A549 (cell line): ENCODE data around the gene MRPS26. TPM values are rescaled to one million over a fixed set of nuclear protein-coding genes. Genes with fewer than 3 reads are reported as not detected.

Experiments used
- ATAC-seq, 2 experiments: fragments of 200-7000 bp in 1 of 2; fragments of >200 bp in 1 of 2; cut with Nextera tagmentation in 1 of 2; cut with Tn5 transposase in 1 of 2; 3 replicates each; pipeline versions ENCODE4 v1.8.0 to v1.9.1; 2018 to 2020; ENCODE audit warnings: mild to moderate bottlenecking in 1 of 2, moderate library complexity in 1 of 2
- CTCF ChIA-PET: fragments of 300-600 bp; sonication (Branson Sonifier 250); formaldehyde crosslinking; extraction: SDS; loops from one replicate; lab custom pipeline; 2021; ENCODE audit warnings: antibody characterized with exemption, inconsistent platforms; lab: Yijun Ruan, JAX
- POLR2A ChIA-PET: fragments of 350-600 bp; formaldehyde crosslinking; extraction: SDS; loops from one replicate; lab custom pipeline; 2021; ENCODE audit warnings: antibody characterized with exemption, inconsistent platforms; lab: Yijun Ruan, JAX
- DNase-seq, 2 experiments: peaks; one replicate each; pipeline versions ENCODE4 v3.0.0 to v3.0.0-alpha.2; 2011 to 2016; ENCODE audit warnings: low read depth in 1 of 2, low spot score in 1 of 2
- FAIRE-seq: peaks from 2 replicates; lab custom pipeline; 2011; peaks lifted over from hg19 to GRCh38; lab: Jason Lieb, UNC
- H3K27ac ChIP-seq, 2 experiments: fragments of >200 bp; sonication (Bioruptor Twin); formaldehyde crosslinking; 3 replicates each; pipeline ENCODE4 v1.5.1; 2016 to 2017
- H3K4me1 ChIP-seq: fragments of >200 bp; sonication (Bioruptor Twin); formaldehyde crosslinking; 3 replicates; pipeline ENCODE4 v1.6.1; 2016
- H3K4me2 ChIP-seq: fragments of >200 bp; sonication (Bioruptor Twin); formaldehyde crosslinking; 3 replicates; pipeline ENCODE4 v1.6.1; 2016
- H3K4me3 ChIP-seq: fragments of >200 bp; sonication (Bioruptor Twin); formaldehyde crosslinking; 3 replicates; pipeline ENCODE4 v1.5.1; 2016
- H3K9me3 ChIP-seq: fragments of >200 bp; sonication (Bioruptor Twin); formaldehyde crosslinking; 3 replicates; pipeline ENCODE4 v1.6.1; 2016
- CBX8 ChIP-seq: fragments of 200-600 bp; sonication (generic); IDR thresholded peaks from 2 replicates; pipeline ENCODE4 v1.6.1; 2016
- CEBPB ChIP-seq, 2 experiments: fragments of >200 bp in 1 of 2; sonication (Bioruptor Twin) in 1 of 2; formaldehyde crosslinking in 1 of 2; IDR thresholded peaks; 2 replicates each; pipeline ENCODE4 v1.6.1; 2012 to 2016
- CHD2 ChIP-seq: fragments of 150-350 bp; IDR thresholded peaks from 2 replicates; pipeline ENCODE4 v1.6.1; 2014; ENCODE audit warnings: low read length; ENCODE audit not compliant: partially characterized antibody
- EHMT2 ChIP-seq: fragments of 200-600 bp; sonication (generic); IDR thresholded peaks from 2 replicates; pipeline ENCODE4 v1.6.1; 2016; ENCODE audit warnings: antibody characterized with exemption, low read depth, mild to moderate bottlenecking, moderate library complexity
- EP300 ChIP-seq, 2 experiments: fragments of >200 bp; sonication (Bioruptor Twin); formaldehyde crosslinking; IDR thresholded peaks; 2 replicates in 1 of 2; 3 replicates in 1 of 2; pipeline ENCODE4 v1.6.1; 2016 to 2017
- GATA3 ChIP-seq: IDR thresholded peaks from 2 replicates; pipeline ENCODE4 v1.6.1; 2012; ENCODE audit warnings: borderline replicate concordance
- HEYL ChIP-seq: fragments of 250-450 bp; sonication (Bioruptor Pico); IDR thresholded peaks from 2 replicates; pipeline ENCODE4 v1.8.0; 2021; ENCODE audit warnings: mild to moderate bottlenecking, moderate library complexity
- HOXB13 ChIP-seq: fragments of 250-450 bp; sonication (Bioruptor Pico); IDR thresholded peaks from 2 replicates; pipeline ENCODE4 v1.5.0; 2020; ENCODE audit warnings: low read depth, mild to moderate bottlenecking, moderate library complexity
- HOXB5 ChIP-seq: fragments of 250-450 bp; sonication (Bioruptor Pico); IDR thresholded peaks from 2 replicates; pipeline ENCODE4 v1.5.0; 2020; ENCODE audit warnings: mild to moderate bottlenecking, moderate library complexity
- KDM1A ChIP-seq: fragments of 200-600 bp; sonication (generic); IDR thresholded peaks from 2 replicates; pipeline ENCODE4 v1.6.1; 2016; ENCODE audit warnings: low read depth, mild to moderate bottlenecking
- KDM5A ChIP-seq: fragments of 200-600 bp; sonication (generic); IDR thresholded peaks from 2 replicates; pipeline ENCODE4 v1.6.1; 2016; ENCODE audit warnings: antibody characterized with exemption, mild to moderate bottlenecking
- MAX ChIP-seq: IDR thresholded peaks from 2 replicates; pipeline ENCODE4 v1.6.1; 2012
- MAZ ChIP-seq: fragments of 150-350 bp; IDR thresholded peaks from 2 replicates; pipeline ENCODE4 v1.6.1; 2014; ENCODE audit warnings: antibody characterized with exemption, low read depth, low read length, borderline replicate concordance
- NR3C1 ChIP-seq: fragments of >200 bp; sonication (Bioruptor Twin); formaldehyde crosslinking; IDR thresholded peaks from 3 replicates; pipeline ENCODE4 v1.6.1; 2017
- PHF8 ChIP-seq: fragments of 200-600 bp; sonication (generic); IDR thresholded peaks from 2 replicates; pipeline ENCODE4 v1.6.1; 2016; ENCODE audit warnings: low read depth, mild to moderate bottlenecking, antibody characterized with exemption, moderate library complexity, borderline replicate concordance
- POLR2AphosphoS2 ChIP-seq: conservative IDR thresholded peaks from 2 replicates; pipeline ENCODE4 v1.6.1; 2012; ENCODE audit warnings: low read length, improper control_type of control experiment, inconsistent platforms
- RAD21 ChIP-seq, 2 experiments: fragments of >200 bp in 1 of 2; sonication (Bioruptor Twin) in 1 of 2; formaldehyde crosslinking in 1 of 2; IDR thresholded peaks in 1 of 2; conservative IDR thresholded peaks in 1 of 2; 2 replicates in 1 of 2; 3 replicates in 1 of 2; pipeline ENCODE4 v1.6.1; 2012 to 2018; ENCODE audit warnings: inconsistent platforms in 1 of 2
- RARB ChIP-seq: fragments of 250-450 bp; sonication (Bioruptor Pico); IDR thresholded peaks from 2 replicates; pipeline ENCODE4 v1.8.0; 2021; ENCODE audit warnings: mild to moderate bottlenecking, moderate library complexity
- RCOR1 ChIP-seq: fragments of 150-350 bp; IDR thresholded peaks from 2 replicates; pipeline ENCODE4 v1.6.1; 2014; ENCODE audit warnings: antibody characterized with exemption, low read length, low read depth
- RNF2 ChIP-seq: fragments of 200-600 bp; sonication (generic); IDR thresholded peaks from 2 replicates; pipeline ENCODE4 v1.6.1; 2016; ENCODE audit warnings: low read depth, mild to moderate bottlenecking, antibody characterized with exemption, moderate library complexity, borderline replicate concordance
- SMC3 ChIP-seq: fragments of >200 bp; sonication (Bioruptor Twin); formaldehyde crosslinking; IDR thresholded peaks from 3 replicates; pipeline ENCODE4 v1.6.1; 2018; ENCODE audit warnings: inconsistent platforms
- SREBF2 ChIP-seq: fragments of 450-650 bp; IDR thresholded peaks from 2 replicates; pipeline ENCODE4 v1.6.1; 2014; ENCODE audit warnings: mild to moderate bottlenecking, moderate library complexity
- TP53 ChIP-seq: fragments of 250-450 bp; sonication (Bioruptor Pico); IDR thresholded peaks from 2 replicates; pipeline ENCODE4 v1.5.0; 2021; ENCODE audit warnings: mild to moderate bottlenecking, moderate library complexity
- ZFP36 ChIP-seq: fragments of 450-650 bp; IDR thresholded peaks from 2 replicates; pipeline ENCODE4 v1.6.1; 2014; ENCODE audit warnings: borderline replicate concordance; ENCODE audit not compliant: partially characterized antibody
- WGBS: methylation state at CpG from one replicate; pipeline ENCODE4 v1.1.6; 2017; ENCODE audit errors: missing lambda C conversion rate; 5-methylcytosine and 5-hydroxymethylcytosine counted together
- polyA plus RNA-seq, 4 experiments: library from polyadenylated mRNA; depleted of rRNA in 3 of 4; stranded (reverse); fragments of >200 nt; fragmentation: RNase III in 1 of 4; extraction: RNeasy Plus Mini Kit Qiagen cat#74134 plus additional on column Dnase treatment in 1 of 4; gene quantifications; 2 replicates in 3 of 4; 3 replicates in 1 of 4; pipeline ENCODE4 v1.2.3, GENCODE V29; 2011 to 2017
- TF ChIP-seq, protein P1 (sequence below): fragments of >200 bp; sonication (Bioruptor Twin); formaldehyde crosslinking; IDR thresholded peaks from 3 replicates; pipeline ENCODE4 v1.6.1; 2016
- TF ChIP-seq, protein P2 (sequence below): IDR thresholded peaks from 2 replicates; pipeline ENCODE4 v1.6.1; 2012
- TF ChIP-seq, protein P3 (sequence below): fragments of >200 bp; sonication (Bioruptor Twin); formaldehyde crosslinking; IDR thresholded peaks from 3 replicates; pipeline ENCODE4 v1.5.1; 2016

MRPS26 gene
- polyA plus RNA-seq, 2 of the 4 experiments (the other 2 are of a cell fraction), result 69.4 to 111 TPM

DNA sequence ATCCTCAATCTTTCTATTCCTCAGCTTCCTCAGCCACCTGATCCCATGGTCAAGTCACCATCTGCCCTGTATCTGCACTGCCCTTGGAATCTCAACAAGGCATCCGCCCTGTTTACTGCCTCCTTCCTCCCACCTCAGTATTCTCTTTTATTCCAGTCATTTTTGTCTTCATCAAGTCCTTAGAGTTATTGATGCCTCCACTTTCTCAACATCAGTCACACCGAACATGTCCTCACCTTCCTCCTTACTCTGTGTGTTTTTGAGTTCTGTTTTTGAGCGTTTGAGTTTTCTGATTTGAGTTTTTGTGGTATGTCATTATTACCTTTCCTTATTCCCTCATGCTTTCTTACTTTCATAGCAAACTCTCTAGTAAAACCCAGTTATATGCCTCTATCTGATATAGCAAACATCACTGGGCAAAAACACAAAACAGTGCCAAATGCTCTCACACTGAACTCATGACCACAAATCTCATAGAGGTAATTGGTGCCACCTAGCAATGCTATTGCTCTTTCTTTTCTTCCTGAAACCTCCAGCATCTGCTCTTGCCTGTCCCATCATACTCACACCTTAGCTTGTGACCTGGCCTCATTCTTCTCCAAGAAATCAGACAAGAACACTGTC is 14.2 kb upstream of the MRPS26 start:
- Histone ChIP-seq H3K9me3 (no peaks in the 10 kb centered on the region), H3K4me3 (no peak overlapping the region), H3K4me2 (no peak overlapping the region), H3K27ac (no peak overlapping the region), H3K4me1 (no peaks in the 10 kb centered on the region)
- POLR2A ChIA-PET, result no interaction called here
- ATAC-seq, result no peak
- 86% methylated on average over 3 of the region's 3 CpGs for WGBS
- CTCF ChIA-PET, result interaction anchor here (0.7 kb wide), 1 partner anchor 85 kb away, joined by 4 read pairs; no protein-coding TSS in a partner anchor
- DNase-seq, result no peak
- FAIRE-seq, result peak; percentile 72
- TF ChIP-seq KDM5A (no peak), RAD21 (conservative IDR thresholded peaks at IDR 0.05 in 1 of 2, IDR thresholded peaks at IDR 0.05 in 1 of 2) (no peak), NR3C1 (no peak), CEBPB (IDR thresholded peaks at IDR 0.05) (no peak), CBX8 (no peak), EHMT2 (no peak), GATA3 (no peak)
- TF ChIP-seq, protein P1, sequence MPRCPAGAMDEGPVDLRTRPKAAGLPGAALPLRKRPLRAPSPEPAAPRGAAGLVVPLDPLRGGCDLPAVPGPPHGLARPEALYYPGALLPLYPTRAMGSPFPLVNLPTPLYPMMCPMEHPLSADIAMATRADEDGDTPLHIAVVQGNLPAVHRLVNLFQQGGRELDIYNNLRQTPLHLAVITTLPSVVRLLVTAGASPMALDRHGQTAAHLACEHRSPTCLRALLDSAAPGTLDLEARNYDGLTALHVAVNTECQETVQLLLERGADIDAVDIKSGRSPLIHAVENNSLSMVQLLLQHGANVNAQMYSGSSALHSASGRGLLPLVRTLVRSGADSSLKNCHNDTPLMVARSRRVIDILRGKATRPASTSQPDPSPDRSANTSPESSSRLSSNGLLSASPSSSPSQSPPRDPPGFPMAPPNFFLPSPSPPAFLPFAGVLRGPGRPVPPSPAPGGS, result no peak

- TF ChIP-seq HEYL (CRISPR knock-in tag), result no peak
- TF ChIP-seq KDM1A, result no peak
- TF ChIP-seq EHMT2, result no peak
- no peak for TF ChIP-seq SMC3
- no peak for TF ChIP-seq EP300 (IDR thresholded peaks at IDR 0.05)
- TF ChIP-seq GATA3, result no peak
- TF ChIP-seq, protein P2, sequence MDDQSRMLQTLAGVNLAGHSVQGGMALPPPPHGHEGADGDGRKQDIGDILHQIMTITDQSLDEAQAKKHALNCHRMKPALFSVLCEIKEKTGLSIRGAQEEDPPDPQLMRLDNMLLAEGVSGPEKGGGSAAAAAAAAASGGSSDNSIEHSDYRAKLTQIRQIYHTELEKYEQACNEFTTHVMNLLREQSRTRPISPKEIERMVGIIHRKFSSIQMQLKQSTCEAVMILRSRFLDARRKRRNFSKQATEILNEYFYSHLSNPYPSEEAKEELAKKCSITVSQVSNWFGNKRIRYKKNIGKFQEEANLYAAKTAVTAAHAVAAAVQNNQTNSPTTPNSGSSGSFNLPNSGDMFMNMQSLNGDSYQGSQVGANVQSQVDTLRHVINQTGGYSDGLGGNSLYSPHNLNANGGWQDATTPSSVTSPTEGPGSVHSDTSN, result no peak
- TF ChIP-seq, protein P3, sequence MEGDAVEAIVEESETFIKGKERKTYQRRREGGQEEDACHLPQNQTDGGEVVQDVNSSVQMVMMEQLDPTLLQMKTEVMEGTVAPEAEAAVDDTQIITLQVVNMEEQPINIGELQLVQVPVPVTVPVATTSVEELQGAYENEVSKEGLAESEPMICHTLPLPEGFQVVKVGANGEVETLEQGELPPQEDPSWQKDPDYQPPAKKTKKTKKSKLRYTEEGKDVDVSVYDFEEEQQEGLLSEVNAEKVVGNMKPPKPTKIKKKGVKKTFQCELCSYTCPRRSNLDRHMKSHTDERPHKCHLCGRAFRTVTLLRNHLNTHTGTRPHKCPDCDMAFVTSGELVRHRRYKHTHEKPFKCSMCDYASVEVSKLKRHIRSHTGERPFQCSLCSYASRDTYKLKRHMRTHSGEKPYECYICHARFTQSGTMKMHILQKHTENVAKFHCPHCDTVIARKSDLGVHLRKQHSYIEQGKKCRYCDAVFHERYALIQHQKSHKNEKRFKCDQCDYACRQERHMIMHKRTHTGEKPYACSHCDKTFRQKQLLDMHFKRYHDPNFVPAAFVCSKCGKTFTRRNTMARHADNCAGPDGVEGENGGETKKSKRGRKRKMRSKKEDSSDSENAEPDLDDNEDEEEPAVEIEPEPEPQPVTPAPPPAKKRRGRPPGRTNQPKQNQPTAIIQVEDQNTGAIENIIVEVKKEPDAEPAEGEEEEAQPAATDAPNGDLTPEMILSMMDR, result no peak
- no peak for TF ChIP-seq HOXB13 (CRISPR knock-in tag)
- TF ChIP-seq CHD2, result no peak
- no peak for TF ChIP-seq TP53 (CRISPR knock-in tag)
- TF ChIP-seq, all 56 proteins: peak for 0
- no peaks in the 10 kb centered on the region for H3K4me1 ChIP-seq
- FAIRE-seq (no peak), DNase-seq (no peak), ATAC-seq (no peak)
- 94% methylated on average over 8 of the region's 8 CpGs for WGBS
- no peaks in the 10 kb centered on the region for H3K9me3 ChIP-seq
- CTCF ChIA-PET, result interaction anchor here (0.6 to 0.7 kb wide), 2 partner anchors 21 to 1400 kb away, joined by 4 to 5 read pairs; no protein-coding TSS in a partner anchor
- no peak overlapping the region for H3K27ac ChIP-seq
- no peak overlapping the region for H3K4me2 ChIP-seq
- no peak overlapping the region for H3K4me3 ChIP-seq
- POLR2A ChIA-PET, result interaction anchor here (0.6 kb wide), 1 partner anchor 110 kb away, joined by 3 read pairs; no protein-coding TSS in a partner anchor
These were observed 13.2 kb upstream of the MRPS26 start for GRCh38 chr20:3032624-3033023.

GRCh38 chr20:3037654-3038053 is 8.2 kb upstream of the MRPS26 start:
- ChIA-PET POLR2A (no interaction called here), CTCF (interaction anchor here (1.4 kb wide), 1 partner anchor 16 kb away, joined by 6 read pairs; no protein-coding TSS in a partner anchor)
- WGBS, result 86% methylated on average over 3 of the region's 3 CpGs
- H3K9me3 ChIP-seq, result no peaks in the 10 kb centered on the region
- H3K4me2 ChIP-seq, result no peak overlapping the region
- H3K27ac ChIP-seq, result no peak overlapping the region
- H3K4me3 ChIP-seq, result no peak overlapping the region
- peaks cover 9% of the 10 kb centered on the region; the same call in 2 of the 3 replicates for H3K4me1 ChIP-seq
- DNase-seq, result no peak
- ATAC-seq, result no peak
- FAIRE-seq, result peak; percentile 43
- TF ChIP-seq, protein P2, result no peak
- no peak for TF ChIP-seq SREBF2
- TF ChIP-seq MAX, result no peak
- no peak for TF ChIP-seq HOXB5
- no peak for TF ChIP-seq CEBPB (IDR thresholded peaks at IDR 0.05)
- no peak for TF ChIP-seq ZFP36
- no peak for TF ChIP-seq SMC3
- TF ChIP-seq RCOR1, result no peak
- TF ChIP-seq TP53 (CRISPR knock-in tag), result no peak
- no peak for TF ChIP-seq CHD2
- no peak for TF ChIP-seq POLR2AphosphoS2
- TF ChIP-seq RARB (CRISPR knock-in tag), result no peak
- TF ChIP-seq RNF2, result no peak
- TF ChIP-seq EHMT2, result no peak
- TF ChIP-seq MAZ, result no peak
- TF ChIP-seq PHF8, result no peak
